Endothelial cell of umbilical vein (primary cell): Measurements from ENCODE around the gene RABGAP1. TPM values are rescaled to one million over a fixed set of nuclear protein-coding genes. Genes with fewer than 3 reads are reported as not detected.

Experiments used
- BruUV-seq: library from RNA; stranded (reverse); fragments of 400-500 nt; replicated peaks from 2 replicates; lab custom pipeline; 2021; lab: Mats Ljungman, UMichigan
- CTCF ChIA-PET: fragments of 300-600, 350-600 bp; sonication (Branson Sonifier 250); formaldehyde crosslinking; loops from one replicate; lab custom pipeline; 2021; ENCODE audit warnings: antibody characterized with exemption, inconsistent platforms; lab: Charles Lee
- POLR2A ChIA-PET: fragments of 300-600, 350-600 bp; sonication (Branson Sonifier 250); formaldehyde crosslinking; loops from one replicate; lab custom pipeline; 2021; ENCODE audit warnings: antibody characterized with exemption, inconsistent platforms; lab: Charles Lee
- DNase-seq: peaks from one replicate; pipeline ENCODE4 v3.0.0-alpha.2; 2011; ENCODE audit warnings: low read depth, low spot score
- FAIRE-seq: peaks from 2 replicates; lab custom pipeline; 2011; peaks lifted over from hg19 to GRCh38; lab: Jason Lieb, UNC
- H2AFZ ChIP-seq: 2 replicates; pipeline ENCODE4 v1.6.0; 2012; ENCODE audit warnings: low read depth, low read length, control low read depth, inconsistent platforms
- H3K27ac ChIP-seq: 2 replicates; pipeline ENCODE4 v1.5.1; 2011; ENCODE audit warnings: low read depth, mild to moderate bottlenecking, control low read depth, low read length, moderate library complexity; ENCODE audit not compliant: insufficient read depth
- H3K27me3 ChIP-seq, 2 experiments: 2 replicates each; pipeline versions ENCODE4 v1.6.0 to v1.6.1; 2011; ENCODE audit warnings: low read length in 2 of 2, mixed read lengths in 1 of 2; ENCODE audit not compliant: control insufficient read depth in 2 of 2, insufficient read depth in 2 of 2
- H3K36me3 ChIP-seq, 2 experiments: 2 replicates in 1 of 2; 3 replicates in 1 of 2; pipeline ENCODE4 v1.5.1; 2011; ENCODE audit warnings: low read length in 2 of 2, mild to moderate bottlenecking in 1 of 2, moderate library complexity in 1 of 2; ENCODE audit not compliant: control insufficient read depth in 2 of 2, insufficient read depth in 2 of 2; ENCODE audit errors: extremely low read depth in 1 of 2
- H3K4me1 ChIP-seq: 3 replicates; pipeline ENCODE4 v1.5.1; 2011; ENCODE audit warnings: mild to moderate bottlenecking, low read length; ENCODE audit not compliant: control insufficient read depth, insufficient read depth; ENCODE audit errors: extremely low read depth
- H3K4me2 ChIP-seq: 2 replicates; pipeline ENCODE4 v1.6.1; 2011; ENCODE audit warnings: low read length, control low read depth, mixed read lengths; ENCODE audit not compliant: insufficient read depth
- H3K4me3 ChIP-seq, 3 experiments: fragments of 200-600 bp in 1 of 3; sonication (generic), shearing (Covaris generic) in 1 of 3; replicated peaks in 1 of 3; 2 replicates each; pipeline ENCODE4 v1.5.1; 2011 to 2016; ENCODE audit warnings: control low read depth in 3 of 3, low read length in 3 of 3, mild to moderate bottlenecking in 2 of 3, inconsistent platforms in 1 of 3, low read depth in 1 of 3, moderate library complexity in 1 of 3; ENCODE audit not compliant: insufficient read depth in 1 of 3
- H3K79me2 ChIP-seq: 2 replicates; pipeline ENCODE4 v1.6.0; 2012; ENCODE audit warnings: low read length, inconsistent platforms; ENCODE audit not compliant: control insufficient read depth, insufficient read depth
- H3K9ac ChIP-seq: replicated peaks from 2 replicates; pipeline ENCODE3; 2011; ENCODE audit warnings: low read length, control low read depth; ENCODE audit not compliant: insufficient read depth; ENCODE audit errors: extremely low read depth
- H3K9me1 ChIP-seq: replicated peaks from 3 replicates; pipeline ENCODE4 v1.6.0; 2011; ENCODE audit warnings: mild to moderate bottlenecking, low read length; ENCODE audit not compliant: control insufficient read depth, insufficient read depth; ENCODE audit errors: extremely low read depth
- H3K9me3 ChIP-seq: replicated peaks from 2 replicates; pipeline ENCODE4 v1.5.1; 2012; ENCODE audit warnings: low read length, inconsistent platforms; ENCODE audit not compliant: control insufficient read depth, insufficient read depth
- H4K20me1 ChIP-seq: replicated peaks from 2 replicates; pipeline ENCODE3; 2011; ENCODE audit warnings: mild to moderate bottlenecking, low read length; ENCODE audit not compliant: control insufficient read depth, insufficient read depth; ENCODE audit errors: extremely low read depth
- EZH2 ChIP-seq: IDR thresholded peaks from 2 replicates; pipeline ENCODE4 v1.6.1; 2012; ENCODE audit warnings: borderline replicate concordance, low read depth, mild to moderate bottlenecking, moderate library complexity, low read length, inconsistent platforms; ENCODE audit not compliant: severe bottlenecking
- FOS ChIP-seq: IDR thresholded peaks from 2 replicates; pipeline ENCODE4 v1.6.1; 2011; ENCODE audit warnings: mild to moderate bottlenecking, low read length, moderate library complexity, borderline replicate concordance; ENCODE audit not compliant: insufficient read depth
- GATA2 ChIP-seq: IDR thresholded peaks from 2 replicates; pipeline ENCODE4 v1.7.0; 2011; ENCODE audit warnings: low read depth, mild to moderate bottlenecking, moderate library complexity, mixed read lengths, low read length; ENCODE audit not compliant: insufficient read length, insufficient read depth
- JUN ChIP-seq: IDR thresholded peaks from 2 replicates; pipeline ENCODE4 v1.6.1; 2011; ENCODE audit warnings: borderline replicate concordance, low read depth; ENCODE audit not compliant: insufficient read length, insufficient read depth
- MYC ChIP-seq: IDR thresholded peaks from one replicate; pipeline ENCODE4 v1.6.1; 2011; ENCODE audit warnings: mild to moderate bottlenecking, low read depth, low read length
- POLR2A ChIP-seq: IDR thresholded peaks from 2 replicates; pipeline ENCODE4 v1.6.1; 2012; ENCODE audit warnings: low read depth, mild to moderate bottlenecking, control low read depth, low read length
- POLR2AphosphoS5 ChIP-seq: IDR thresholded peaks from 2 replicates; pipeline ENCODE4 v1.6.1; 2012; ENCODE audit warnings: low read depth, mild to moderate bottlenecking, control low read depth, low read length, moderate library complexity; ENCODE audit not compliant: insufficient read depth
- dilution Hi-C: fragments of 300-500 bp; cut with MboI; formaldehyde crosslinking; loops from one replicate; pipeline ENCODE4 v1.15.0; 2019; ENCODE audit warnings: low sequenced_read_pairs; ENCODE audit not compliant: extremely low pct_ligation_motif_present
- intact Hi-C: fragments of 100-400 bp; cut with micrococcal nuclease; formaldehyde crosslinking; loops from one replicate; pipeline ENCODE4 v1.10.0; 2022
- polyA plus RNA-seq, 4 experiments: library from polyadenylated mRNA; depleted of rRNA in 3 of 4; stranded (reverse) in 3 of 4; unstranded in 1 of 4; fragments of >200 nt; gene quantifications; 2 replicates each; pipeline versions ENCODE4 v1.2.1 to v1.2.3, GENCODE V29; 2011 to 2012; ENCODE audit warnings: missing spikeins in 1 of 4
- total RNA-seq: library from RNA; stranded (reverse); gene quantifications from 2 replicates; pipeline ENCODE4 v1.2.3, GENCODE V29; 2021
- TF ChIP-seq, protein P1 (sequence below), 2 donors: IDR thresholded peaks; 1 replicate in 1 of 2; 2 replicates in 1 of 2; pipeline ENCODE4 v1.5.1; 2011; ENCODE audit warnings: low read length in 2 of 2, mild to moderate bottlenecking in 2 of 2, moderate library complexity in 2 of 2, control low read depth in 1 of 2, inconsistent platforms in 1 of 2, low read depth in 1 of 2; ENCODE audit not compliant: insufficient read depth in 1 of 2; ENCODE audit errors: extremely low read depth in 1 of 2
- TF ChIP-seq, protein P2 (sequence below): IDR thresholded peaks from 2 replicates; pipeline ENCODE4 v1.6.1; 2011; ENCODE audit not compliant: insufficient read depth, insufficient read length

The RABGAP1 gene
- total and polyA plus RNA-seq, 2 donors (not counting 3 experiments of a cell fraction or from before 2014, with no cell fraction given), result 19.0 to 53.6 TPM

DNA sequence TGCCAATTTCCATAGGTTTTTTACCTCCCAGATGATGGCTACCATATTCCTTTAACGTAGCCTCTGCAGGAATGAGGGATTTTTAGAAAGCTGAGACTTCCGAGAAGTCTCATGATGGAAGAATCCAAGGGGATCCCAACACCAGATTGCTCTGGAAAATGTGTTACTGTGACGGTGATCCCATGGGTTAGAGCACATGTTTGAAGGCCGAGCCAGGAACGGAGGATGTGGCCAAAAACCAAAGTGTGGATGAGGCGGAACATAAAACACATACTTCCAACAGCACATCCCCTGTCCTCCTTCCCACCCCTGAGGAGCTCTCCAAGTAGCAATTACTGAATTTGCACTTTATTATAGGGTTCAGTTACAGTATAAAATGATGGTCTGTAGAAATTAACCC lies 175.2 kb downstream of the RABGAP1 start:
- intact Hi-C loops (no loop called here), dilution Hi-C loops (no loop called here)
- TF ChIP-seq POLR2A (no peak), GATA2 (no peak), MYC (no peak), JUN (no peak), EZH2 (no peak), FOS (no peak), POLR2AphosphoS5 (no peak)
- TF ChIP-seq, protein P1, sequence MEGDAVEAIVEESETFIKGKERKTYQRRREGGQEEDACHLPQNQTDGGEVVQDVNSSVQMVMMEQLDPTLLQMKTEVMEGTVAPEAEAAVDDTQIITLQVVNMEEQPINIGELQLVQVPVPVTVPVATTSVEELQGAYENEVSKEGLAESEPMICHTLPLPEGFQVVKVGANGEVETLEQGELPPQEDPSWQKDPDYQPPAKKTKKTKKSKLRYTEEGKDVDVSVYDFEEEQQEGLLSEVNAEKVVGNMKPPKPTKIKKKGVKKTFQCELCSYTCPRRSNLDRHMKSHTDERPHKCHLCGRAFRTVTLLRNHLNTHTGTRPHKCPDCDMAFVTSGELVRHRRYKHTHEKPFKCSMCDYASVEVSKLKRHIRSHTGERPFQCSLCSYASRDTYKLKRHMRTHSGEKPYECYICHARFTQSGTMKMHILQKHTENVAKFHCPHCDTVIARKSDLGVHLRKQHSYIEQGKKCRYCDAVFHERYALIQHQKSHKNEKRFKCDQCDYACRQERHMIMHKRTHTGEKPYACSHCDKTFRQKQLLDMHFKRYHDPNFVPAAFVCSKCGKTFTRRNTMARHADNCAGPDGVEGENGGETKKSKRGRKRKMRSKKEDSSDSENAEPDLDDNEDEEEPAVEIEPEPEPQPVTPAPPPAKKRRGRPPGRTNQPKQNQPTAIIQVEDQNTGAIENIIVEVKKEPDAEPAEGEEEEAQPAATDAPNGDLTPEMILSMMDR (IDR thresholded peaks at IDR 0.05; ENCODE audit: extremely low read depth in 1 of 2, insufficient read depth in 1 of 2, low read depth in 1 of 2, low read length in 2 of 2), result no peak
- TF ChIP-seq, protein P2, sequence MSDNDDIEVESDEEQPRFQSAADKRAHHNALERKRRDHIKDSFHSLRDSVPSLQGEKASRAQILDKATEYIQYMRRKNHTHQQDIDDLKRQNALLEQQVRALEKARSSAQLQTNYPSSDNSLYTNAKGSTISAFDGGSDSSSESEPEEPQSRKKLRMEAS, result no peak
- H2AFZ ChIP-seq, result no peak overlapping the region
- DNase-seq, result no peak
- ChIA-PET CTCF (interaction anchor here (0.7 to 1.3 kb wide), 2 partner anchors 8 to 13 kb away, joined by 3 read pairs; no protein-coding TSS in a partner anchor), POLR2A (no interaction called here)
- no peaks in the 10 kb centered on the region for H4K20me1 ChIP-seq
- H3K27me3 ChIP-seq, result no peaks in the 10 kb centered on the region
- H3K27ac ChIP-seq, result no peak overlapping the region
- no TSS peak for BruUV-seq
- no peaks in the 10 kb centered on the region for H3K9me1 ChIP-seq
- H3K9ac ChIP-seq, result no peak overlapping the region
- FAIRE-seq, result no peak
- H3K4me2 ChIP-seq, result no peak overlapping the region
- H3K9me3 ChIP-seq, result no peaks in the 10 kb centered on the region
- no peaks in the 10 kb centered on the region for H3K4me1 ChIP-seq
- no peak overlapping the region for H3K4me3 ChIP-seq
- no peaks in the 10 kb centered on the region for H3K79me2 ChIP-seq
- H3K36me3 ChIP-seq, result peaks cover 0 to under 1% of the 10 kb centered on the region in 2 experiments
